K562 (cell line): Measurements from ENCODE around the gene GJB6. TPM values are rescaled to one million over a fixed set of nuclear protein-coding genes. Genes with fewer than 3 reads are reported as not detected.

Experiments used
- ATAC-seq: fragments of 200-7000 bp; cut with Tn5 transposase; 3 replicates; pipeline ENCODE4 v1.9.1; 2020; ENCODE audit warnings: moderate library complexity
- BruUV-seq: library from RNA; stranded (reverse); fragments of 400-500 nt; replicated peaks from 2 replicates; lab custom pipeline; 2021; lab: Mats Ljungman, UMichigan
- CTCF ChIA-PET: fragments of 300-600 bp; formaldehyde crosslinking; extraction: SDS; loops from one replicate; lab custom pipeline; 2021; ENCODE audit warnings: low intra/inter-chr PET ratio; lab: Yijun Ruan, JAX
- POLR2A ChIA-PET: fragments of 300-600, 350-650 bp; sonication (Branson Sonifier 250); formaldehyde crosslinking; extraction: SDS; loops from one replicate; lab custom pipeline; 2021; ENCODE audit warnings: antibody characterized with exemption, inconsistent platforms; lab: Yijun Ruan, JAX
- DNase-seq, 4 experiments: peaks; one replicate each; pipeline versions ENCODE4 v3.0.0 to v3.0.0-alpha.2; 2011 to 2018; ENCODE audit warnings: low spot score in 3 of 4, mixed read lengths in 3 of 4; ENCODE audit errors: extremely low read depth in 1 of 4
- FAIRE-seq: peaks from 2 replicates; lab custom pipeline; 2011; peaks lifted over from hg19 to GRCh38; lab: Jason Lieb, UNC
- H2AFZ ChIP-seq: 2 replicates; pipeline ENCODE4 v1.6.0; 2011; ENCODE audit warnings: low read depth, low read length, control low read depth, inconsistent platforms
- H3K27ac ChIP-seq: fragments of 200-600 bp; 3 replicates; pipeline ENCODE4 v1.8.0; 2011; ENCODE audit warnings: low read depth, mild to moderate bottlenecking, control low read depth, inconsistent platforms, low read length, moderate library complexity, mixed read lengths; ENCODE audit errors: extremely low read depth
- H3K27me3 ChIP-seq, 2 experiments: fragments of 300-600 bp in 1 of 2; 2 replicates in 1 of 2; 3 replicates in 1 of 2; pipeline versions ENCODE4 v1.6.0 to v1.8.0; 2011; ENCODE audit warnings: inconsistent platforms in 2 of 2, low read length in 2 of 2, mild to moderate bottlenecking in 1 of 2, mixed read lengths in 1 of 2, moderate library complexity in 1 of 2; ENCODE audit not compliant: control insufficient read depth in 2 of 2, insufficient read depth in 2 of 2
- H3K36me3 ChIP-seq: fragments of 300-600 bp; 3 replicates; pipeline ENCODE4 v1.8.0; 2011; ENCODE audit warnings: mild to moderate bottlenecking, low read length, inconsistent platforms; ENCODE audit not compliant: control insufficient read depth, insufficient read depth
- H3K4me1 ChIP-seq, 2 experiments: fragments of 200-600 bp in 1 of 2; replicated peaks in 1 of 2; 2 replicates in 1 of 2; 3 replicates in 1 of 2; pipeline versions ENCODE4 v1.5.1 to v1.8.0; 2011; ENCODE audit warnings: inconsistent platforms in 2 of 2, low read length in 2 of 2, mild to moderate bottlenecking in 1 of 2, mixed read lengths in 1 of 2, moderate library complexity in 1 of 2; ENCODE audit not compliant: control insufficient read depth in 2 of 2, insufficient read depth in 2 of 2
- H3K4me2 ChIP-seq: 2 replicates; pipeline ENCODE4 v1.6.1; 2011; ENCODE audit warnings: low read length, control low read depth, inconsistent platforms, mixed read lengths; ENCODE audit not compliant: insufficient read depth
- H3K4me3 ChIP-seq: fragments of 200-600 bp; sonication (generic), shearing (Covaris generic); 2 replicates; pipeline ENCODE4 v1.5.1; 2016; ENCODE audit warnings: control low read depth, inconsistent platforms
- H3K79me2 ChIP-seq: fragments of 200-600 bp; 3 replicates; pipeline ENCODE4 v1.8.0; 2011; ENCODE audit warnings: low read length, inconsistent platforms; ENCODE audit not compliant: control insufficient read depth, insufficient read depth
- H3K9ac ChIP-seq, 2 experiments: 2 replicates each; pipeline versions ENCODE4 v1.6.0 to v1.6.1; 2011; ENCODE audit warnings: low read depth in 2 of 2, low read length in 2 of 2, control low read depth in 1 of 2, inconsistent platforms in 1 of 2, mild to moderate bottlenecking in 1 of 2, mixed read lengths in 1 of 2; ENCODE audit not compliant: insufficient read depth in 1 of 2
- H3K9me1 ChIP-seq: one replicate; pipeline ENCODE4 v1.6.0; 2011; ENCODE audit warnings: inconsistent platforms, mild to moderate bottlenecking, low read length, moderate library complexity; ENCODE audit not compliant: control insufficient read depth, insufficient read depth
- H3K9me3 ChIP-seq: replicated peaks from 2 replicates; pipeline ENCODE4 v1.5.1; 2011; ENCODE audit warnings: low read depth, low read length, inconsistent platforms; ENCODE audit not compliant: control insufficient read depth, insufficient read depth
- H4K20me1 ChIP-seq: replicated peaks from 2 replicates; pipeline ENCODE4 v1.6.1; 2011; ENCODE audit warnings: low read length, inconsistent platforms, mixed read lengths; ENCODE audit not compliant: control insufficient read depth, insufficient read depth
- EP300 ChIP-seq: IDR thresholded peaks from 2 replicates; pipeline ENCODE4 v1.6.1; 2012; ENCODE audit warnings: low read length, improper control_type of control experiment
- GABPB2 ChIP-seq: fragments of 250-450 bp; sonication (Bioruptor Pico); conservative IDR thresholded peaks from 2 replicates; pipeline ENCODE4 v1.5.1; 2021; ENCODE audit warnings: mild to moderate bottlenecking
- KLF16 ChIP-seq: IDR thresholded peaks from 2 replicates; pipeline ENCODE4 v1.6.1; 2016; ENCODE audit warnings: antibody characterized with exemption
- MAFF ChIP-seq: IDR thresholded peaks from 2 replicates; pipeline ENCODE4 v1.6.1; 2012; ENCODE audit warnings: low read length, improper control_type of control experiment
- NFYB ChIP-seq: IDR thresholded peaks from 2 replicates; pipeline ENCODE4 v1.6.1; 2011; ENCODE audit warnings: mild to moderate bottlenecking, moderate library complexity; ENCODE audit not compliant: insufficient read length; ENCODE audit errors: extremely low read depth
- PURB ChIP-seq: sonication (generic); formaldehyde crosslinking; IDR thresholded peaks from 2 replicates; pipeline ENCODE4 v1.9.0; 2021; ENCODE audit warnings: low read depth, mild to moderate bottlenecking, missing genetic modification reagents
- RFX1 ChIP-seq: fragments of 450-650 bp; IDR thresholded peaks from 2 replicates; pipeline ENCODE4 v1.6.1; 2016; ENCODE audit warnings: mild to moderate bottlenecking, moderate library complexity
- TEAD4 ChIP-seq, 2 experiments: sonication (generic) in 1 of 2; formaldehyde crosslinking in 1 of 2; IDR thresholded peaks; 2 replicates each; pipeline versions ENCODE4 v1.6.1 to v1.8.0; 2012 to 2022; ENCODE audit warnings: borderline replicate concordance in 1 of 2, inconsistent platforms in 1 of 2, low read length in 1 of 2, mild to moderate bottlenecking in 1 of 2, missing genetic modification reagents in 1 of 2
- ZNF253 ChIP-seq: fragments of 250-450 bp; sonication (Bioruptor Pico); conservative IDR thresholded peaks from 2 replicates; pipeline ENCODE4 v1.6.1; 2021; ENCODE audit warnings: mild to moderate bottlenecking
- ZNF644 ChIP-seq: fragments of 200-800 bp; sonication (Bioruptor generic); IDR thresholded peaks from 2 replicates; pipeline ENCODE4 v1.6.1; 2016; ENCODE audit warnings: low read depth, missing genetic modification characterization, missing compliant biosample characterization
- WGBS: fragments of 100-300 bp; shearing (Covaris generic); methylation state at CpG from one replicate; pipeline ENCODE4 v1.1.6; 2016; ENCODE audit warnings: low coverage, mixed read lengths; ENCODE audit not compliant: insufficient coverage; ENCODE audit errors: missing lambda C conversion rate; 5-methylcytosine and 5-hydroxymethylcytosine counted together
- in situ Hi-C: fragments of 300-500 bp; cut with MboI; formaldehyde crosslinking; loops from 4 replicates; pipeline ENCODE4 v1.15.0; 2018; ENCODE audit warnings: inconsistent platforms, mixed read lengths
- intact Hi-C: fragments of 100-400 bp; cut with micrococcal nuclease; formaldehyde crosslinking; loops from 2 replicates; pipeline ENCODE4 v1.14.2; 2022
- polyA plus RNA-seq, 8 experiments: library from polyadenylated mRNA; depleted of rRNA in 4 of 8; stranded (reverse) in 5 of 8; unstranded in 3 of 8; fragments of >200 nt; fragmentation: Nextera tagmentation in 2 of 8; fragmentation: Illumina TruSeq in 1 of 8; extraction: Ambion mirVana in 2 of 8; extraction: Trizol in 1 of 8; gene quantifications; 2 replicates each; pipeline versions ENCODE4 v1.2.1 to v1.2.3, GENCODE V29; 2011 to 2014; ENCODE audit warnings: inconsistent platforms in 1 of 8, missing spikeins in 1 of 8
- total RNA-seq, 7 experiments: library from RNA; depleted of rRNA in 6 of 7; stranded (reverse); fragments of >200 nt in 6 of 7; fragmentation: Illumina TruSeq in 2 of 7; extraction: Trizol in 2 of 7; gene quantifications; 2 replicates each; pipeline versions ENCODE4 v1.2.1 to v1.2.3, GENCODE V29; 2011 to 2021; ENCODE audit warnings: low replicate concordance in 1 of 7
- TF ChIP-seq, protein P1 (sequence below): fragments of 250-450 bp; sonication (Bioruptor Pico); IDR thresholded peaks from 2 replicates; pipeline ENCODE4 v1.4.0; 2020; ENCODE audit warnings: borderline replicate concordance
- TF ChIP-seq, protein P2 (sequence below), 2 experiments: fragments of 250-450 bp in 1 of 2; fragments of 450-650 bp in 1 of 2; sonication (Bioruptor Pico) in 1 of 2; IDR thresholded peaks; 2 replicates each; pipeline versions ENCODE4 v1.6.1 to v1.8.0; 2016 to 2021; ENCODE audit warnings: mild to moderate bottlenecking in 2 of 2, moderate library complexity in 2 of 2, missing compliant biosample characterization in 1 of 2, missing genetic modification characterization in 1 of 2

The GJB6 gene
- total and polyA plus RNA-seq, 9 of the 15 experiments (the other 6 are each of a cell fraction or from before 2014, with no cell fraction given): not detected

- WGBS: 1% methylated on average over 6 of the region's 6 CpGs
- DNase-seq (no peak), FAIRE-seq (no peak), ATAC-seq (no peak)
- Histone ChIP-seq H2AFZ (no peak overlapping the region), H4K20me1 (no peaks in the 10 kb centered on the region), H3K27ac (no peak overlapping the region), H3K4me3 (no peak overlapping the region), H3K4me1 (no peaks in the 10 kb centered on the region), H3K4me2 (no peak overlapping the region), H3K36me3 (no peaks in the 10 kb centered on the region), H3K9ac (no peak overlapping the region), H3K79me2 (no peaks in the 10 kb centered on the region), H3K27me3 (peaks cover 0 to 19% of the 10 kb centered on the region in 2 experiments; a peak in 3 of 5 replicates), H3K9me1 (no peaks in the 10 kb centered on the region), H3K9me3 (no peaks in the 10 kb centered on the region)
- intact Hi-C loops: no loop called here
- CTCF ChIA-PET: no interaction called here
- in situ Hi-C loops: no loop called here
- TF ChIP-seq KLF16 (no peak), EP300 (no peak), ZNF253 (CRISPR knock-in tag) (no peak), ZNF644 (tag) (no peak), RFX1 (no peak), TEAD4 (IDR thresholded peaks at IDR 0.05; ENCODE audit: low read length) (no peak), TEAD4 (CRISPR knock-in tag; IDR thresholded peaks at IDR 0.05; ENCODE audit: borderline replicate concordance) (no peak), GABPB2 (no peak), NFYB (no peak), PURB (CRISPR knock-in tag) (no peak), MAFF (no peak)
- TF ChIP-seq, protein P1, sequence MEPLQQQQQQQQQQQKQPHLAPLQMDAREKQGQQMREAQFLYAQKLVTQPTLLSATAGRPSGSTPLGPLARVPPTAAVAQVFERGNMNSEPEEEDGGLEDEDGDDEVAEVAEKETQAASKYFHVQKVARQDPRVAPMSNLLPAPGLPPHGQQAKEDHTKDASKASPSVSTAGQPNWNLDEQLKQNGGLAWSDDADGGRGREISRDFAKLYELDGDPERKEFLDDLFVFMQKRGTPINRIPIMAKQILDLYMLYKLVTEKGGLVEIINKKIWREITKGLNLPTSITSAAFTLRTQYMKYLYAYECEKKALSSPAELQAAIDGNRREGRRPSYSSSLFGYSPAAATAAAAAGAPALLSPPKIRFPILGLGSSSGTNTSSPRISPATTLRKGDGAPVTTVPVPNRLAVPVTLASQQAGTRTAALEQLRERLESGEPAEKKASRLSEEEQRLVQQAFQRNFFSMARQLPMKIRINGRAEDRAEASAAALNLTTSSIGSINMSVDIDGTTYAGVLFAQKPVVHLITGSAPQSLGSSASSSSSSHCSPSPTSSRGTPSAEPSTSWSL (CRISPR knock-in tag): no peak
- TF ChIP-seq, protein P2, sequence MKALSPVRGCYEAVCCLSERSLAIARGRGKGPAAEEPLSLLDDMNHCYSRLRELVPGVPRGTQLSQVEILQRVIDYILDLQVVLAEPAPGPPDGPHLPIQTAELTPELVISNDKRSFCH (CRISPR knock-in tag; IDR thresholded peaks at IDR 0.05): no peak
- TF ChIP-seq, protein P2 (tag; IDR thresholded peaks at IDR 0.05): no peak
- POLR2A ChIA-PET: no interaction called here
- BruUV-seq: no TSS peak
Observed at GRCh38 chr13:20221772-20222171, 10.3 kb downstream of the GJB6 start.
